Progenitor cell of endocrine pancreas (in vitro differentiated cells): ENCODE data around the gene CLTCL1. TPM values are rescaled to one million over a fixed set of nuclear protein-coding genes. Genes with fewer than 3 reads are reported as not detected.
"Not testable (repeated sequence)": the region's sequence is repeated elsewhere in the genome, so short reads cannot be mapped to it uniquely, and the experiment has no call there.

Source experiments
- DNase-seq: peaks from one replicate; pipeline ENCODE4 v3.0.0; 2021; ENCODE audit warnings: low spot score; ENCODE audit not compliant: unreplicated experiment
- H3K27ac Mint-ChIP-seq: 2 replicates; pipeline ENCODE4 v1.8.0; 2021; ENCODE audit warnings: mild to moderate bottlenecking, moderate library complexity, mixed read lengths
- H3K27me3 Mint-ChIP-seq: 2 replicates; pipeline ENCODE4 v1.8.0; 2021; ENCODE audit warnings: mixed read lengths
- H3K36me3 Mint-ChIP-seq: 2 replicates; pipeline ENCODE4 v1.8.0; 2022; ENCODE audit warnings: mixed read lengths; ENCODE audit not compliant: insufficient read depth
- H3K4me1 Mint-ChIP-seq: 2 replicates; pipeline ENCODE4 v1.8.0; 2021; ENCODE audit warnings: low read depth, mixed read lengths
- H3K4me3 Mint-ChIP-seq: 2 replicates; pipeline ENCODE4 v1.8.0; 2021; ENCODE audit warnings: low read depth, mild to moderate bottlenecking, moderate library complexity, mixed read lengths
- H3K9me3 Mint-ChIP-seq: 2 replicates; pipeline ENCODE4 v1.8.0; 2021; ENCODE audit warnings: low read depth, mixed read lengths
- CTCF ChIP-seq: fragments of 200-600 bp; sonication (generic); IDR thresholded peaks from one replicate; pipeline ENCODE4 v1.5.0; 2021; ENCODE audit warnings: antibody characterized with exemption, mild to moderate bottlenecking; ENCODE audit not compliant: unreplicated experiment
- total RNA-seq: library from RNA; stranded (reverse); gene quantifications from 2 replicates; pipeline ENCODE4 v1.2.1, GENCODE V29; 2021

Gene CLTCL1
- total RNA-seq, 1 donor from 2014 or later: 6.6 TPM

DNA sequence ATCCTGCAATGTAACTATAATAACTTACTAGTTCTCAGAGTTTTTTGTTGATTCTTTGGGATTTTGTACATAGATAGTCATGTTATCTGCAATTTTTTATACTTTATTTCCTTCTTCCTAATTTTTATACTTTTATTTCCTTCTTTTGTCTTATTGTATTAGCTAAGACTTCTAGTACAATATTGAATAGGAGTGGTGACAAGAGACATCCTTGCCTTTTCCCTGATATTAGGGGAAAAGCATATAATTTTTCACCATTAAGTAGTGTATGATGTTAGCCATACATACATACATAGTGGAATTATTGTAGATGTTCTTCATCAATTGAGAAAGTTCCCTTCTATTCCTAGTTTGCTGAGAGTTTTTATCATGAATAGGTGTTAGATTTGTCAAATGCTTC is 27.8 kb upstream of the CLTCL1 start:
- Mint-ChIP-seq H3K27ac (no peak overlapping the region), H3K4me1 (no peaks in the 10 kb centered on the region), H3K4me3 (no peak overlapping the region), H3K27me3 (no peaks in the 10 kb centered on the region), H3K36me3 (peaks cover 12% of the 10 kb centered on the region), H3K9me3 (peaks cover 30% of the 10 kb centered on the region)
- DNase-seq: no peak
- TF ChIP-seq CTCF: no peak

GRCh38 chr22:19317865-19318264 is 26.3 kb upstream of the CLTCL1 start:
- no peak for DNase-seq
- Mint-ChIP-seq H3K27me3 (no peaks in the 10 kb centered on the region), H3K4me1 (no peaks in the 10 kb centered on the region), H3K36me3 (peaks cover 13% of the 10 kb centered on the region), H3K27ac (no peak overlapping the region), H3K9me3 (peaks cover 33% of the 10 kb centered on the region), H3K4me3 (no peak overlapping the region)
- no peak for TF ChIP-seq CTCF

GRCh38 chr22:19307872-19308271 is 16.4 kb upstream of the CLTCL1 start:
- Mint-ChIP-seq H3K9me3 (peaks cover 4% of the 10 kb centered on the region), H3K27ac (no peak overlapping the region), H3K4me3 (no peak overlapping the region), H3K36me3 (no peaks in the 10 kb centered on the region), H3K4me1 (no peaks in the 10 kb centered on the region), H3K27me3 (no peaks in the 10 kb centered on the region)
- no peak for DNase-seq
- TF ChIP-seq CTCF: no peak

DNA sequence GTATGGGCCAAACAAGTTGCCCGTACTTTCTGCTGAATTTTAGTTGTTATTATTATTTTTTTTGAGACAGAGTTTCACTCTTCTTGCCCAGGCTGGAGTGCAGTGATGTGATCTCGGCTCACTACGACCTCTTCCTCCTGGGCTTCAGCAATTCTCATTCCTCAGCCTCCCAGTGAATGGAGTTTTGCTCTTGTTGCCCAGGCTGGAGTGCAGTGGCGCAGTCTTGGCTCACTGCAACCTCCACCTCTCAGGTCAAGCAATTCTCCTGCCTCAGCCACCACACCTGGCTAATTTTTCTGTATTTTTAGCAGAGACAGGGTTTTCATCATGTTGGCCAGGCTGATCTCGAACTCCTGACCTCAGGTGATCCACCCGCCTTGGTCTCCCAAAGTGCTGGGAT is 15.0 kb upstream of the CLTCL1 start:
- H3K4me3 Mint-ChIP-seq, H3K36me3 Mint-ChIP-seq, H3K9me3 Mint-ChIP-seq, H3K27ac Mint-ChIP-seq, H3K4me1 Mint-ChIP-seq, DNase-seq, H3K27me3 Mint-ChIP-seq: not testable (repeated sequence)

DNA sequence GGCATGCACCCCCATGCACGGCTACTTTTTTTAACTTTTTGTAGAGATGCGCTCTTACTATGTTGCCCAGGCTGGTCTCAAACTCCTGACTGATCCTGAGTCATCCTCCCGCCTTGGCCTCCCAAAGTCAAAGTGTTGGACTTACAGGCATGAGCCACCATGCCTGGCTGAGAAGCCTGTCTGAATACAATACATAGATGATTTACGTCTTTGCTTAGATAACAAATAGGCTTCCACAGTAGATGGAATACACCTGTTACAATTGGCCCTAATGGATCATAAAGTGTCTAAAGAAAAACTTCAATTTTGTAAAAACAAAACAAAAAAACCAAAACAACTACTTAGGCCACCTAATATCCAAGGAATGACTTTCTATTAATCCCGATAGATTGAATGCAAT is 13.0 kb upstream of the CLTCL1 start:
- H3K27ac Mint-ChIP-seq: no peak overlapping the region
- no peaks in the 10 kb centered on the region for H3K36me3 Mint-ChIP-seq
- H3K9me3 Mint-ChIP-seq: peaks cover 4% of the 10 kb centered on the region
- TF ChIP-seq CTCF: no peak
- no peak for DNase-seq
- H3K27me3 Mint-ChIP-seq: no peaks in the 10 kb centered on the region
- no peak overlapping the region for H3K4me3 Mint-ChIP-seq
- H3K4me1 Mint-ChIP-seq: no peaks in the 10 kb centered on the region

- TF ChIP-seq CTCF: no peak
- Mint-ChIP-seq H3K4me1 (no peaks in the 10 kb centered on the region), H3K27ac (no peak overlapping the region), H3K27me3 (no peaks in the 10 kb centered on the region), H3K4me3 (no peak overlapping the region), H3K36me3 (no peaks in the 10 kb centered on the region), H3K9me3 (peaks cover 4% of the 10 kb centered on the region)
- DNase-seq: no peak
These were observed 12.3 kb upstream of the CLTCL1 start for GRCh38 chr22:19303785-19304184.
